Measurements from ENCODE around the gene DGKG. TPM values are rescaled to one million over a fixed set of nuclear protein-coding genes. Genes with fewer than 3 reads are reported as not detected.

DGKG gene
- total RNA-seq, 4 donors from 2014 or later = 1.1 to 9.5 (median 1.7) TPM

- DNase-seq (ENCODE audit: low spot score in 2 of 2) = no peak
- 92 to 96% methylated on average over 5 of the region's 5 CpGs for WGBS, 2 donors
- TF ChIP-seq POLR2A (IDR thresholded peaks at IDR 0.05) (no peak), CTCF (IDR thresholded peaks at IDR 0.05) (no peak)
- intact Hi-C loops (cut with DNase I; ENCODE audit: low total_unique reads) = no loop called here
- no peak overlapping the region for H3K4me3 ChIP-seq (ENCODE audit: low read depth, poor library complexity, severe bottlenecking)
Observed at GRCh38 chr3:186118692-186119091, 243.3 kb downstream of the DGKG start.

GRCh38 chr3:186117521-186118134 lies 244.4 kb downstream of the DGKG start:
- peak in 1 of 2 donors; percentile 32 for DNase-seq (ENCODE audit: low spot score in 2 of 2)
- TF ChIP-seq CTCF (IDR thresholded peaks at IDR 0.05) = no peak
- no peak for TF ChIP-seq POLR2A (IDR thresholded peaks at IDR 0.05)
- WGBS, 2 donors = 86 to 90% methylated on average over 3 of the region's 3 CpGs

GRCh38 chr3:186115239-186115996 lies 246.6 kb downstream of the DGKG start:
- no peak overlapping the region for H3K4me3 ChIP-seq (ENCODE audit: low read depth, poor library complexity, severe bottlenecking)
- TF ChIP-seq POLR2A (IDR thresholded peaks at IDR 0.05) (no peak), CTCF (IDR thresholded peaks at IDR 0.05) (no peak)
- no peak for DNase-seq (ENCODE audit: low spot score in 2 of 2)
- WGBS, 2 donors = 90% methylated on average over 13 to 15 of the region's 15 CpGs
- intact Hi-C loops (cut with DNase I; ENCODE audit: low total_unique reads) = no loop called here

More at GRCh38 chr3:186117521-186118134, 244.4 kb downstream of the DGKG start:
- intact Hi-C loops (cut with DNase I; ENCODE audit: low total_unique reads) = no loop called here
- H3K4me3 ChIP-seq (ENCODE audit: low read depth, poor library complexity, severe bottlenecking) = no peak overlapping the region

- DNase-seq (ENCODE audit: low spot score in 2 of 2) = no peak
- intact Hi-C loops (cut with DNase I; ENCODE audit: low total_unique reads) = no loop called here
- no peak overlapping the region for H3K4me3 ChIP-seq (ENCODE audit: low read depth, poor library complexity, severe bottlenecking)
- TF ChIP-seq POLR2A (IDR thresholded peaks at IDR 0.05) (no peak), CTCF (IDR thresholded peaks at IDR 0.05) (no peak)
- 75 to 76% methylated on average over 12 of the region's 12 CpGs for WGBS, 2 donors
Observed at GRCh38 chr3:186110975-186111974, 250.8 kb downstream of the DGKG start.

GRCh38 chr3:186109897-186110803 lies 251.9 kb downstream of the DGKG start:
- intact Hi-C loops (cut with DNase I; ENCODE audit: low total_unique reads) = no loop called here
- TF ChIP-seq CTCF (IDR thresholded peaks at IDR 0.05) (no peak), POLR2A (IDR thresholded peaks at IDR 0.05) (no peak)
- H3K4me3 ChIP-seq (ENCODE audit: low read depth, poor library complexity, severe bottlenecking) = peak overlapping the region; percentile 19
- WGBS, 2 donors = 13 to 15% methylated on average over 29 to 31 of the region's 35 CpGs
- peak in 1 of 2 donors; percentile 86 for DNase-seq (ENCODE audit: low spot score in 2 of 2)

Data from lower leg skin (tissue), 4 donors.